Immature natural killer cell (primary cell): ENCODE measurements around the gene RAB13. TPM values are rescaled to one million over a fixed set of nuclear protein-coding genes. Genes with fewer than 3 reads are reported as not detected.

ENCODE experiments used
- DNase-seq, 3 donors: peaks; one replicate each; pipeline ENCODE4 v3.0.0; 2022; ENCODE audit warnings: mixed read lengths in 1 of 3
- H3K27ac Mint-ChIP-seq, 6 donors: one replicate each; pipeline ENCODE4 v1.8.0; 2020; ENCODE audit warnings: mixed read lengths in 6 of 6, mild to moderate bottlenecking in 5 of 6, inconsistent platforms in 4 of 6, moderate library complexity in 3 of 6
- H3K27me3 Mint-ChIP-seq, 3 donors: one replicate each; pipeline ENCODE4 v1.8.0; 2020 to 2021; ENCODE audit warnings: low read depth in 3 of 3, mild to moderate bottlenecking in 3 of 3, mixed read lengths in 3 of 3, moderate library complexity in 3 of 3, inconsistent platforms in 1 of 3
- H3K36me3 Mint-ChIP-seq, 3 donors: one replicate each; pipeline ENCODE4 v1.8.0; 2020; ENCODE audit warnings: mixed read lengths in 3 of 3, inconsistent platforms in 2 of 3, mild to moderate bottlenecking in 2 of 3
- H3K4me1 Mint-ChIP-seq, 2 donors: one replicate each; pipeline ENCODE4 v1.8.0; 2020; ENCODE audit warnings: inconsistent platforms in 2 of 2, mild to moderate bottlenecking in 2 of 2, mixed read lengths in 2 of 2, moderate library complexity in 1 of 2
- H3K4me3 Mint-ChIP-seq, 5 donors: one replicate each; pipeline ENCODE4 v1.8.0; 2020; ENCODE audit warnings: mild to moderate bottlenecking in 5 of 5, mixed read lengths in 5 of 5, inconsistent platforms in 3 of 5, moderate library complexity in 3 of 5
- H3K9me3 Mint-ChIP-seq, 6 donors: one replicate each; pipeline ENCODE4 v1.8.0; 2020; ENCODE audit warnings: mild to moderate bottlenecking in 6 of 6, mixed read lengths in 6 of 6, inconsistent platforms in 4 of 6, moderate library complexity in 3 of 6
- polyA plus RNA-seq, 3 donors: library from polyadenylated mRNA; unstranded; fragments of 300-500 nt; fragmentation: Illumina TruSeq; gene quantifications; one replicate each; pipeline ENCODE4 v1.2.3, GENCODE V29; 2021

Gene RAB13
- polyA plus RNA-seq, 3 donors from 2014 or later, result not detected

GRCh38 chr1:153932156-153933131 is 53.7 kb downstream of the RAB13 start:
- Mint-ChIP-seq H3K27ac (peak overlapping the region in 1 of 6 donors; percentile 48), H3K9me3 (no peaks in the 10 kb centered on the region), H3K36me3 (peaks cover 0 to 35% (median 8%) of the 10 kb centered on the region in 3 donors), H3K27me3 (peaks cover 0 to 3% (median 2%) of the 10 kb centered on the region in 3 donors), H3K4me3 (no peak overlapping the region), H3K4me1 (peaks cover 15 to 18% of the 10 kb centered on the region in 2 donors)
- DNase-seq, result no peak

Other genes starting within 250 kb of the RAB13 start
- gene SLC27A3, start 210.9 kb downstream of the RAB13 start, polyA plus RNA-seq, result 10 to 100 TPM; 38.3 to 89.0 (median 54.3) TPM
- gene GATAD2B, start 63.4 kb downstream of the RAB13 start, polyA plus RNA-seq, result 1 to 10 TPM; 1.3 to 5.5 (median 2.1) TPM
- 10 to 100 TPM in 2 of 3 donors, 1 to 10 TPM in 1; 9.9 to 37.1 (median 11.5) TPM for gene DENND4B, start 39.6 kb downstream of the RAB13 start, polyA plus RNA-seq
- gene CRTC2, start 27.7 kb downstream of the RAB13 start, polyA plus RNA-seq, result 10 to 100 TPM; 13.0 to 31.2 (median 19.3) TPM
- 10 to 100 TPM; 52.3 to 84.8 (median 54.6) TPM for gene SLC39A1, start 22.8 kb downstream of the RAB13 start, polyA plus RNA-seq
- 10 to 100 TPM; 10.0 to 17.6 (median 15.2) TPM for gene CREB3L4, start 18.4 kb downstream of the RAB13 start, polyA plus RNA-seq
- gene JTB, start 8.7 kb downstream of the RAB13 start, polyA plus RNA-seq, result 100 to 1,000 TPM; 365 to 460 (median 440) TPM
- gene RPS27, start 4.4 kb upstream of the RAB13 start, polyA plus RNA-seq, result over 10,000 TPM in 1 of 3 donors, 1,000 to 10,000 TPM in 2; 7,421 to 15,806 (median 9,939) TPM
- under 1 TPM in 1 of 3 donors, not detected in 2; 0.13 TPM for gene NUP210L, start 168.7 kb upstream of the RAB13 start, polyA plus RNA-seq
- gene TPM3, start 205.8 kb upstream of the RAB13 start, polyA plus RNA-seq, result 1,000 to 10,000 TPM; 1,142 to 1,239 (median 1,223) TPM
- gene CFAP141, start 220.0 kb upstream of the RAB13 start, polyA plus RNA-seq, result not detected
- gene UBAP2L, start 234.6 kb upstream of the RAB13 start, polyA plus RNA-seq, result 10 to 100 TPM; 23.1 to 72.4 (median 52.4) TPM